SK-N-SH (cell line): ENCODE measurements around the gene SLC25A20.

Experiments used
- CHD2 ChIP-seq: fragments of 150-350 bp; IDR thresholded peaks from 2 replicates; pipeline ENCODE4 v1.6.1; 2018; ENCODE audit warnings: low read length; ENCODE audit not compliant: partially characterized antibody
- EP300 ChIP-seq, 2 experiments: IDR thresholded peaks; 2 replicates each; pipeline versions ENCODE4 v1.4.0 to v1.6.1; 2012; ENCODE audit warnings: borderline replicate concordance in 1 of 2, low read depth in 1 of 2, low read length in 1 of 2
- NRF1 ChIP-seq: IDR thresholded peaks from 2 replicates; pipeline ENCODE4 v1.6.1; 2012; ENCODE audit warnings: low read depth, mild to moderate bottlenecking, low read length
- PBX3 ChIP-seq: IDR thresholded peaks from 2 replicates; pipeline ENCODE4; 2012
- POLR2AphosphoS5 ChIP-seq: IDR thresholded peaks from 2 replicates; pipeline ENCODE4 v1.6.1; 2012; ENCODE audit warnings: low read depth, low read length
- RAD21 ChIP-seq: IDR thresholded peaks from 2 replicates; pipeline ENCODE4 v1.6.1; 2012; ENCODE audit warnings: mild to moderate bottlenecking, low read length
- RFX5 ChIP-seq: IDR thresholded peaks from 2 replicates; pipeline ENCODE4 v1.6.1; 2012; ENCODE audit warnings: mild to moderate bottlenecking, improper control_type of control experiment, low read length
- TAF1 ChIP-seq: IDR thresholded peaks from 2 replicates; pipeline ENCODE4 v1.6.1; 2012; ENCODE audit warnings: low read depth, mild to moderate bottlenecking, low read length, moderate library complexity, borderline replicate concordance
- TCF12 ChIP-seq: IDR thresholded peaks from 2 replicates; pipeline ENCODE4 v1.4.0; 2012
- TEAD4 ChIP-seq: IDR thresholded peaks from 2 replicates; pipeline ENCODE4 v1.4.0; 2012; ENCODE audit warnings: mild to moderate bottlenecking, borderline replicate concordance; ENCODE audit not compliant: insufficient read depth
- USF2 ChIP-seq: fragments of 150-350 bp; IDR thresholded peaks from 2 replicates; pipeline ENCODE4 v1.6.1; 2017; ENCODE audit warnings: antibody characterized with exemption, low read length, low read depth, borderline replicate concordance
- YY1 ChIP-seq: IDR thresholded peaks from 2 replicates; pipeline ENCODE4 v1.4.0; 2012; ENCODE audit warnings: low read depth, mild to moderate bottlenecking
- TF ChIP-seq, protein P1 (sequence below): fragments of 200-600 bp; sonication (generic); IDR thresholded peaks from 2 replicates; pipeline ENCODE4 v1.6.1; 2017; ENCODE audit warnings: antibody characterized with exemption, mild to moderate bottlenecking, moderate library complexity
- TF ChIP-seq, protein P2 (sequence below): IDR thresholded peaks from 2 replicates; pipeline ENCODE4 v1.4.0; 2012; ENCODE audit warnings: low read depth, borderline replicate concordance

GRCh38 chr3:48926425-48927392 is 28.0 kb upstream of the SLC25A20 start:
- no peak for TF ChIP-seq TAF1
- TF ChIP-seq RFX5 = no peak
- TF ChIP-seq POLR2AphosphoS5 = no peak
- TF ChIP-seq, protein P1, sequence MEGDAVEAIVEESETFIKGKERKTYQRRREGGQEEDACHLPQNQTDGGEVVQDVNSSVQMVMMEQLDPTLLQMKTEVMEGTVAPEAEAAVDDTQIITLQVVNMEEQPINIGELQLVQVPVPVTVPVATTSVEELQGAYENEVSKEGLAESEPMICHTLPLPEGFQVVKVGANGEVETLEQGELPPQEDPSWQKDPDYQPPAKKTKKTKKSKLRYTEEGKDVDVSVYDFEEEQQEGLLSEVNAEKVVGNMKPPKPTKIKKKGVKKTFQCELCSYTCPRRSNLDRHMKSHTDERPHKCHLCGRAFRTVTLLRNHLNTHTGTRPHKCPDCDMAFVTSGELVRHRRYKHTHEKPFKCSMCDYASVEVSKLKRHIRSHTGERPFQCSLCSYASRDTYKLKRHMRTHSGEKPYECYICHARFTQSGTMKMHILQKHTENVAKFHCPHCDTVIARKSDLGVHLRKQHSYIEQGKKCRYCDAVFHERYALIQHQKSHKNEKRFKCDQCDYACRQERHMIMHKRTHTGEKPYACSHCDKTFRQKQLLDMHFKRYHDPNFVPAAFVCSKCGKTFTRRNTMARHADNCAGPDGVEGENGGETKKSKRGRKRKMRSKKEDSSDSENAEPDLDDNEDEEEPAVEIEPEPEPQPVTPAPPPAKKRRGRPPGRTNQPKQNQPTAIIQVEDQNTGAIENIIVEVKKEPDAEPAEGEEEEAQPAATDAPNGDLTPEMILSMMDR = no peak
- no peak for TF ChIP-seq TEAD4
- TF ChIP-seq USF2 = no peak
- TF ChIP-seq TCF12 = peak; percentile 56; the same call in 1 of the 2 replicates
- TF ChIP-seq YY1 = no peak
- no peak for TF ChIP-seq NRF1
- TF ChIP-seq EP300 (IDR thresholded peaks at IDR 0.05; ENCODE audit: borderline replicate concordance in 1 of 2, low read depth in 1 of 2, low read length in 1 of 2) = no peak
- TF ChIP-seq, protein P2, sequence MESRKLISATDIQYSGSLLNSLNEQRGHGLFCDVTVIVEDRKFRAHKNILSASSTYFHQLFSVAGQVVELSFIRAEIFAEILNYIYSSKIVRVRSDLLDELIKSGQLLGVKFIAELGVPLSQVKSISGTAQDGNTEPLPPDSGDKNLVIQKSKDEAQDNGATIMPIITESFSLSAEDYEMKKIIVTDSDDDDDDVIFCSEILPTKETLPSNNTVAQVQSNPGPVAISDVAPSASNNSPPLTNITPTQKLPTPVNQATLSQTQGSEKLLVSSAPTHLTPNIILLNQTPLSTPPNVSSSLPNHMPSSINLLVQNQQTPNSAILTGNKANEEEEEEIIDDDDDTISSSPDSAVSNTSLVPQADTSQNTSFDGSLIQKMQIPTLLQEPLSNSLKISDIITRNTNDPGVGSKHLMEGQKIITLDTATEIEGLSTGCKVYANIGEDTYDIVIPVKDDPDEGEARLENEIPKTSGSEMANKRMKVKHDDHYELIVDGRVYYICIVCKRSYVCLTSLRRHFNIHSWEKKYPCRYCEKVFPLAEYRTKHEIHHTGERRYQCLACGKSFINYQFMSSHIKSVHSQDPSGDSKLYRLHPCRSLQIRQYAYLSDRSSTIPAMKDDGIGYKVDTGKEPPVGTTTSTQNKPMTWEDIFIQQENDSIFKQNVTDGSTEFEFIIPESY = no peak
- no peak for TF ChIP-seq RAD21
- no peak for TF ChIP-seq CHD2
- peak; percentile 33; the same call in 1 of the 2 replicates for TF ChIP-seq PBX3
